Measurements from ENCODE around the gene CLRN1. TPM values are rescaled to one million over a fixed set of nuclear protein-coding genes. Genes with fewer than 3 reads are reported as not detected.

Gene CLRN1
- polyA plus RNA-seq, 1 donor from 2014 or later, result 0.27 TPM

DNA sequence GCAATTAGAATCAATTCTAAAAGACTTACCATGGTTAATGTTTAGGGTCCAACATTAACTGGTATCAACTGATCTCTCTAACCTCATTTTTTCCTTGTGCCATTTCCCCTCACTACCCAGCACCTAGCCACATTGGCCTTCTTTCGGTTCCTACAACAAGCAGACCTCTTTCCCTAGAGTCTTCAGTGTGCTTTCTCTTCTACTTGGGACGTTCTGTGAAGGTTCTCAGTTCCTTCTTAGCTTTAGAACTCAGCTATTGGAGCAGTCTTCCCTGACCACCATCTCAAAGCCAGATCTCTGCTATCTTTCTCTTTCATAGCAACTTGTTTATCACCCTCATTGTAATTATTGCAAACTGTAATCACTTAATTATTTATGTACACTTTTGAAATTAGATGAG is 35.8 kb downstream of the CLRN1 start:
- no peaks in the 10 kb centered on the region for H3K9me3 ChIP-seq (ENCODE audit: low read length)
- no peak for TF ChIP-seq MXI1 (conservative IDR thresholded peaks at IDR 0.05; ENCODE audit: poor library complexity, severe bottlenecking)
- H3K36me3 ChIP-seq (ENCODE audit: insufficient read depth, low read length), result no peaks in the 10 kb centered on the region
- no peak overlapping the region for H3K4me3 ChIP-seq (ENCODE audit: low read length)
- no peaks in the 10 kb centered on the region for H3K9me2 ChIP-seq (ENCODE audit: insufficient read depth, low read length)
- H2AFZ ChIP-seq (ENCODE audit: low read depth, low read length), result no peak overlapping the region
- no peaks in the 10 kb centered on the region for H3F3A ChIP-seq (ENCODE audit: insufficient read depth, low read length, poor library complexity, severe bottlenecking)
- no peaks in the 10 kb centered on the region for H4K20me1 ChIP-seq (ENCODE audit: insufficient read depth)
- H3K9ac ChIP-seq (ENCODE audit: low read length), result no peak overlapping the region
- H3K79me2 ChIP-seq (replicated peaks; ENCODE audit: insufficient read depth, low read length), result no peaks in the 10 kb centered on the region
- no peak overlapping the region for H3K4me2 ChIP-seq (ENCODE audit: low read length)
- H3K27ac ChIP-seq (ENCODE audit: low read length), result no peak overlapping the region
- no peaks in the 10 kb centered on the region for H3K27me3 ChIP-seq (ENCODE audit: insufficient read depth, low read depth, low read length)

DNA sequence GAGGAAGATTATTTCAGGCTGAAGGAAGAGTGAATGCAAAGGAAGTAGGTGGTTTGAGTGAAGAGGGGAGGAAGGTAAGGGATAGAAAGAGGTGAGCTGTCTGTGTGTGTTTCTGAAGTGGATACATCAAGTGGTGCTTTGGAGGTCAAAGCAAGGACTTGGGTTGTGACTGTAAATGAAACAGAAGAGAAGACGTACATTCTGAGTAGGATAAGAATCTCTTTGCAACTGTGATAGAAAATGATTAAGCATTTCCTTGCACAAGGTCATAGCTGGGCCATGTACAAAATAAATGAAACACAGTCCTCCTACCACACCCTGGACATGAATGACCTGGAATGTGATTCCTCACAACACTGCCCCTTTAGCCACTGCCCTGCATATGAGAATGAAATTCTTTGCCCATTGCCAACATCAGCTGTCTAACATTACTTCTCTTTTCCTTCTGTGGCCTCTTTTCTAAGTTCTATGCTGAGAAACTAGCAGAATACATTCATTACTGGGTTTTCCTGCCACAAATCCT is 39.0 kb downstream of the CLRN1 start:
- Histone ChIP-seq H2AFZ (ENCODE audit: low read depth, low read length) (no peak overlapping the region), H3K9me2 (ENCODE audit: insufficient read depth, low read length) (no peaks in the 10 kb centered on the region), H3K9ac (ENCODE audit: low read length) (no peak overlapping the region), H3K4me3 (ENCODE audit: low read length) (no peak overlapping the region), H3K4me2 (ENCODE audit: low read length) (no peak overlapping the region), H3K79me2 (replicated peaks; ENCODE audit: insufficient read depth, low read length) (no peaks in the 10 kb centered on the region), H3K36me3 (ENCODE audit: insufficient read depth, low read length) (no peaks in the 10 kb centered on the region), H3K27me3 (ENCODE audit: insufficient read depth, low read depth, low read length) (no peaks in the 10 kb centered on the region), H4K20me1 (ENCODE audit: insufficient read depth) (no peaks in the 10 kb centered on the region), H3F3A (ENCODE audit: insufficient read depth, low read length, poor library complexity, severe bottlenecking) (no peaks in the 10 kb centered on the region), H3K27ac (ENCODE audit: low read length) (no peak overlapping the region), H3K9me3 (ENCODE audit: low read length) (no peaks in the 10 kb centered on the region)
- TF ChIP-seq MXI1 (conservative IDR thresholded peaks at IDR 0.05; ENCODE audit: poor library complexity, severe bottlenecking) (no peak), SMC3 (conservative IDR thresholded peaks at IDR 0.05; ENCODE audit: poor library complexity) (no peak), TAF1 (IDR thresholded peaks at IDR 0.05; ENCODE audit: low read depth) (no peak), EZH2 (IDR thresholded peaks at IDR 0.05; ENCODE audit: borderline replicate concordance, insufficient read depth, low read length, poor library complexity, severe bottlenecking) (no peak), EP300 (conservative IDR thresholded peaks at IDR 0.05; ENCODE audit: poor library complexity, severe bottlenecking) (no peak), RAD21 (conservative IDR thresholded peaks at IDR 0.05) (no peak)
- TF ChIP-seq, protein P1, sequence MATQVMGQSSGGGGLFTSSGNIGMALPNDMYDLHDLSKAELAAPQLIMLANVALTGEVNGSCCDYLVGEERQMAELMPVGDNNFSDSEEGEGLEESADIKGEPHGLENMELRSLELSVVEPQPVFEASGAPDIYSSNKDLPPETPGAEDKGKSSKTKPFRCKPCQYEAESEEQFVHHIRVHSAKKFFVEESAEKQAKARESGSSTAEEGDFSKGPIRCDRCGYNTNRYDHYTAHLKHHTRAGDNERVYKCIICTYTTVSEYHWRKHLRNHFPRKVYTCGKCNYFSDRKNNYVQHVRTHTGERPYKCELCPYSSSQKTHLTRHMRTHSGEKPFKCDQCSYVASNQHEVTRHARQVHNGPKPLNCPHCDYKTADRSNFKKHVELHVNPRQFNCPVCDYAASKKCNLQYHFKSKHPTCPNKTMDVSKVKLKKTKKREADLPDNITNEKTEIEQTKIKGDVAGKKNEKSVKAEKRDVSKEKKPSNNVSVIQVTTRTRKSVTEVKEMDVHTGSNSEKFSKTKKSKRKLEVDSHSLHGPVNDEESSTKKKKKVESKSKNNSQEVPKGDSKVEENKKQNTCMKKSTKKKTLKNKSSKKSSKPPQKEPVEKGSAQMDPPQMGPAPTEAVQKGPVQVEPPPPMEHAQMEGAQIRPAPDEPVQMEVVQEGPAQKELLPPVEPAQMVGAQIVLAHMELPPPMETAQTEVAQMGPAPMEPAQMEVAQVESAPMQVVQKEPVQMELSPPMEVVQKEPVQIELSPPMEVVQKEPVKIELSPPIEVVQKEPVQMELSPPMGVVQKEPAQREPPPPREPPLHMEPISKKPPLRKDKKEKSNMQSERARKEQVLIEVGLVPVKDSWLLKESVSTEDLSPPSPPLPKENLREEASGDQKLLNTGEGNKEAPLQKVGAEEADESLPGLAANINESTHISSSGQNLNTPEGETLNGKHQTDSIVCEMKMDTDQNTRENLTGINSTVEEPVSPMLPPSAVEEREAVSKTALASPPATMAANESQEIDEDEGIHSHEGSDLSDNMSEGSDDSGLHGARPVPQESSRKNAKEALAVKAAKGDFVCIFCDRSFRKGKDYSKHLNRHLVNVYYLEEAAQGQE (IDR thresholded peaks at IDR 0.05; ENCODE audit: borderline replicate concordance), result no peak
- TF ChIP-seq, protein P2, sequence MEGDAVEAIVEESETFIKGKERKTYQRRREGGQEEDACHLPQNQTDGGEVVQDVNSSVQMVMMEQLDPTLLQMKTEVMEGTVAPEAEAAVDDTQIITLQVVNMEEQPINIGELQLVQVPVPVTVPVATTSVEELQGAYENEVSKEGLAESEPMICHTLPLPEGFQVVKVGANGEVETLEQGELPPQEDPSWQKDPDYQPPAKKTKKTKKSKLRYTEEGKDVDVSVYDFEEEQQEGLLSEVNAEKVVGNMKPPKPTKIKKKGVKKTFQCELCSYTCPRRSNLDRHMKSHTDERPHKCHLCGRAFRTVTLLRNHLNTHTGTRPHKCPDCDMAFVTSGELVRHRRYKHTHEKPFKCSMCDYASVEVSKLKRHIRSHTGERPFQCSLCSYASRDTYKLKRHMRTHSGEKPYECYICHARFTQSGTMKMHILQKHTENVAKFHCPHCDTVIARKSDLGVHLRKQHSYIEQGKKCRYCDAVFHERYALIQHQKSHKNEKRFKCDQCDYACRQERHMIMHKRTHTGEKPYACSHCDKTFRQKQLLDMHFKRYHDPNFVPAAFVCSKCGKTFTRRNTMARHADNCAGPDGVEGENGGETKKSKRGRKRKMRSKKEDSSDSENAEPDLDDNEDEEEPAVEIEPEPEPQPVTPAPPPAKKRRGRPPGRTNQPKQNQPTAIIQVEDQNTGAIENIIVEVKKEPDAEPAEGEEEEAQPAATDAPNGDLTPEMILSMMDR (IDR thresholded peaks at IDR 0.05; ENCODE audit: poor library complexity, severe bottlenecking), result no peak

DNA sequence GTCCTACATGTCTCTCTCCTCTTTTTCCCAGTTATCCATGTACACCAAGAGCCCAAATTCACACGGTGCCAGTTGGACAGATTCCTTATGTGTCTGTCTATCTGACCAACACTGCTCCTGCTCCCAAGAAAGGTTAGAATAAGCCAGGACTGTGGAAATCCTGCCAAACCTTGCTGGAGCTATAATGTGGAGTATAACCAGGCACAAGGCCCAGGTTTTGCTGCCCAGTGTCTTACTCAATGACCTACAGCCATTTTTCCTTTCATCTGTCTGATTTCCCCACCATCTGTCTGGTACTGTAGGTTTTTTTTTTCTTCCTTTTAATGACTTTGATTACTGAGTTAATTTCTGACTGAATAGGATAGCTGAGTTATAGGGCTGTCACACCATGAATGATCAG is 40.8 kb downstream of the CLRN1 start:
- Histone ChIP-seq H3K36me3 (ENCODE audit: insufficient read depth, low read length) (no peaks in the 10 kb centered on the region), H3K4me3 (ENCODE audit: low read length) (no peak overlapping the region), H3K27me3 (ENCODE audit: insufficient read depth, low read depth, low read length) (no peaks in the 10 kb centered on the region), H3K9me2 (ENCODE audit: insufficient read depth, low read length) (no peaks in the 10 kb centered on the region), H3F3A (ENCODE audit: insufficient read depth, low read length, poor library complexity, severe bottlenecking) (no peaks in the 10 kb centered on the region), H3K79me2 (replicated peaks; ENCODE audit: insufficient read depth, low read length) (no peaks in the 10 kb centered on the region), H4K20me1 (ENCODE audit: insufficient read depth) (no peaks in the 10 kb centered on the region), H3K27ac (ENCODE audit: low read length) (no peak overlapping the region), H2AFZ (ENCODE audit: low read depth, low read length) (no peak overlapping the region), H3K4me2 (ENCODE audit: low read length) (no peak overlapping the region), H3K9ac (ENCODE audit: low read length) (no peak overlapping the region), H3K9me3 (ENCODE audit: low read length) (no peaks in the 10 kb centered on the region)
- no peak for TF ChIP-seq TAF1 (IDR thresholded peaks at IDR 0.05; ENCODE audit: low read depth)
- no peak for TF ChIP-seq MXI1 (conservative IDR thresholded peaks at IDR 0.05; ENCODE audit: poor library complexity, severe bottlenecking)
- no peak for TF ChIP-seq RAD21 (conservative IDR thresholded peaks at IDR 0.05)
- no peak for TF ChIP-seq POLR2AphosphoS5 (IDR thresholded peaks at IDR 0.05)
- TF ChIP-seq, protein P1 (IDR thresholded peaks at IDR 0.05; ENCODE audit: borderline replicate concordance), result no peak
- TF ChIP-seq EP300 (conservative IDR thresholded peaks at IDR 0.05; ENCODE audit: poor library complexity, severe bottlenecking), result no peak
- TF ChIP-seq EZH2 (IDR thresholded peaks at IDR 0.05; ENCODE audit: borderline replicate concordance, insufficient read depth, low read length, poor library complexity, severe bottlenecking), result no peak
- TF ChIP-seq, protein P2 (IDR thresholded peaks at IDR 0.05; ENCODE audit: poor library complexity, severe bottlenecking), result no peak
- no peak for TF ChIP-seq SMC3 (conservative IDR thresholded peaks at IDR 0.05; ENCODE audit: poor library complexity)

Data from neural cell (in vitro differentiated cells).